Skeletal muscle tissue (tissue), 5 donors: ENCODE measurements around the gene OR4E1. TPM values are rescaled to one million over a fixed set of nuclear protein-coding genes. Genes with fewer than 3 reads are reported as not detected.

ENCODE experiments used
- H3K27ac ChIP-seq: one replicate; pipeline ENCODE4 v1.7.0; 2013; ENCODE audit warnings: mild to moderate bottlenecking, low read depth, low read length, inconsistent platforms
- H3K27me3 ChIP-seq, 3 donors: one replicate each; pipeline ENCODE4 v1.7.0; 2013; ENCODE audit warnings: low read length in 3 of 3; ENCODE audit not compliant: control insufficient read depth in 3 of 3, insufficient read depth in 3 of 3
- H3K36me3 ChIP-seq, 3 donors: one replicate each; pipeline ENCODE4 v1.7.0; 2013; ENCODE audit warnings: low read length in 3 of 3; ENCODE audit not compliant: control insufficient read depth in 3 of 3, insufficient read depth in 3 of 3
- H3K4me1 ChIP-seq, 3 donors: one replicate each; pipeline ENCODE4 v1.7.0; 2013; ENCODE audit warnings: low read length in 3 of 3, mild to moderate bottlenecking in 3 of 3; ENCODE audit not compliant: control insufficient read depth in 3 of 3, insufficient read depth in 3 of 3
- H3K4me3 ChIP-seq, 3 donors: one replicate each; pipeline ENCODE4 v1.7.0; 2013; ENCODE audit warnings: low read length in 3 of 3
- H3K9ac ChIP-seq, 3 donors: one replicate each; pipeline ENCODE4 v1.7.0; 2013; ENCODE audit warnings: low read length in 3 of 3, mild to moderate bottlenecking in 3 of 3, moderate library complexity in 2 of 3, low read depth in 1 of 3
- H3K9me3 ChIP-seq, 3 donors: one replicate each; pipeline ENCODE4 v1.7.0; 2013; ENCODE audit warnings: low read length in 3 of 3; ENCODE audit not compliant: control insufficient read depth in 3 of 3
- small RNA-seq: library from RNA; depleted of rRNA; stranded (forward); fragments of <200 nt; gene quantifications from one replicate; pipeline ENCODE3, GENCODE V24; 2014
- total RNA-seq: library from RNA; depleted of rRNA; stranded (reverse); fragments of >200 nt; gene quantifications from one replicate; pipeline ENCODE4 v1.2.3, GENCODE V29; 2014
- donor health status: Osteomylitis.

The OR4E1 gene
- total RNA-seq, 1 donor from 2014 or later = not detected

GRCh38 chr14:21626491-21627230 is 47.0 kb downstream of the OR4E1 start:
- Histone ChIP-seq H3K4me1 (no peaks in the 10 kb centered on the region), H3K27me3 (no peaks in the 10 kb centered on the region), H3K27ac (no peak overlapping the region), H3K36me3 (no peaks in the 10 kb centered on the region), H3K4me3 (no peak overlapping the region), H3K9ac (no peak overlapping the region), H3K9me3 (no peaks in the 10 kb centered on the region)

Small RNA genes lying within 50 kb of the gene (small RNA-seq; reads per million reads assigned to genes)
- gene AC243972.3 = not detected

Other genes starting within 250 kb of the OR4E1 start
- gene CHD8, start 217.7 kb downstream of the OR4E1 start, total RNA-seq = 48.0 TPM
- gene RAB2B, start 196.9 kb downstream of the OR4E1 start, total RNA-seq = 45.4 TPM
- 18.8 TPM for gene TOX4, start 196.6 kb downstream of the OR4E1 start, total RNA-seq
- gene METTL3, start 162.5 kb downstream of the OR4E1 start, total RNA-seq = 73.6 TPM
- 5.2 TPM for gene SALL2, start 147.5 kb downstream of the OR4E1 start, total RNA-seq
- not detected for gene OR10G3, start 93.7 kb downstream of the OR4E1 start, total RNA-seq
- not detected for gene OR10G2, start 38.9 kb downstream of the OR4E1 start, total RNA-seq
- not detected for gene OR4E2, start 20.0 kb downstream of the OR4E1 start, total RNA-seq